Measurements from ENCODE around the gene PKNOX2.

PKNOX2 gene

DNA sequence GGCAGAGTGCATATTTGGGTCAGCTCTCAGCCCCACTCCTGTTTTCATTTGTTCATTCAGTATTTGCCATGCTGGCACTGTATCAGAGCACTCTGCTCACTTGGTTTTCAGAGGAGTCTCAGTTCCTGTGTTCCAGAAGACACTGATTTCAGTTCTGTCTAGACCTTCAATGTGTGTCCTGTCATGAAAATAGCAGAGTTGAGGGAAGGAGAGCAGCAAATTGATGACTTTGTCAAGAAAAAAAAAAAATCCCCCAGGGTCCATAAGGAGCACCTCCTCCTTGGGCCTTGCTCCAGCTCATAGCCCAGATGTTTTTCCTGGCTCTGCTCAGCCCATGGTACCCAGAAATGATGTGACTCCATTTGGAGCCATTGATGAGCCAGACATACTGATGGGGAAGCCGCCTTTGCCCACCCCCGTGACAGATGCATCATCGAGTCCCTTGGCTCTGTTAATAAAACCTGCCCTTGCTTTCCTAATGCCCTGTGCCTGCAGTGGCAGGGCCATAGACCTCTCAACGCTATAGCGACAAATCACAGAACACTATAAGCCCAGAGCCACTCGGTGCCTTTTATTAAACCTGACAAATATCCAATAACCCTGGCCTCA lies 107.0 kb downstream of the PKNOX2 start:
- no peaks in the 10 kb centered on the region for H3K79me2 ChIP-seq (ENCODE audit: control insufficient read depth, low read length)
- H3K27me3 ChIP-seq (ENCODE audit: control insufficient read depth, low read length): no peaks in the 10 kb centered on the region
- no peak for TF ChIP-seq EZH2phosphoT487 (IDR thresholded peaks at IDR 0.05; ENCODE audit: borderline replicate concordance, low read length)
- TF ChIP-seq, protein P1, sequence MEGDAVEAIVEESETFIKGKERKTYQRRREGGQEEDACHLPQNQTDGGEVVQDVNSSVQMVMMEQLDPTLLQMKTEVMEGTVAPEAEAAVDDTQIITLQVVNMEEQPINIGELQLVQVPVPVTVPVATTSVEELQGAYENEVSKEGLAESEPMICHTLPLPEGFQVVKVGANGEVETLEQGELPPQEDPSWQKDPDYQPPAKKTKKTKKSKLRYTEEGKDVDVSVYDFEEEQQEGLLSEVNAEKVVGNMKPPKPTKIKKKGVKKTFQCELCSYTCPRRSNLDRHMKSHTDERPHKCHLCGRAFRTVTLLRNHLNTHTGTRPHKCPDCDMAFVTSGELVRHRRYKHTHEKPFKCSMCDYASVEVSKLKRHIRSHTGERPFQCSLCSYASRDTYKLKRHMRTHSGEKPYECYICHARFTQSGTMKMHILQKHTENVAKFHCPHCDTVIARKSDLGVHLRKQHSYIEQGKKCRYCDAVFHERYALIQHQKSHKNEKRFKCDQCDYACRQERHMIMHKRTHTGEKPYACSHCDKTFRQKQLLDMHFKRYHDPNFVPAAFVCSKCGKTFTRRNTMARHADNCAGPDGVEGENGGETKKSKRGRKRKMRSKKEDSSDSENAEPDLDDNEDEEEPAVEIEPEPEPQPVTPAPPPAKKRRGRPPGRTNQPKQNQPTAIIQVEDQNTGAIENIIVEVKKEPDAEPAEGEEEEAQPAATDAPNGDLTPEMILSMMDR (IDR thresholded peaks at IDR 0.05; ENCODE audit: low read depth, low read length, poor library complexity, severe bottlenecking): no peak
- no peak overlapping the region for H3K4me2 ChIP-seq (ENCODE audit: low read length)
- no peaks in the 10 kb centered on the region for H3K9me3 ChIP-seq (ENCODE audit: control insufficient read depth, insufficient read depth, low read length)
- no peaks in the 10 kb centered on the region for H3F3A ChIP-seq (ENCODE audit: control insufficient read depth, insufficient read depth)
- no peaks in the 10 kb centered on the region for H3K9me2 ChIP-seq (replicated peaks; ENCODE audit: control insufficient read depth, low read length)
- no peaks in the 10 kb centered on the region for H3K4me1 ChIP-seq (ENCODE audit: control insufficient read depth, low read length)
- no peak overlapping the region for H3K4me3 ChIP-seq (ENCODE audit: low read length)
- H3K27ac ChIP-seq (ENCODE audit: low read depth, low read length): no peak overlapping the region
- no peaks in the 10 kb centered on the region for H3K36me3 ChIP-seq (ENCODE audit: control insufficient read depth, low read length)
- no peaks in the 10 kb centered on the region for H4K20me1 ChIP-seq (ENCODE audit: control insufficient read depth, insufficient read depth, low read depth, low read length)

DNA sequence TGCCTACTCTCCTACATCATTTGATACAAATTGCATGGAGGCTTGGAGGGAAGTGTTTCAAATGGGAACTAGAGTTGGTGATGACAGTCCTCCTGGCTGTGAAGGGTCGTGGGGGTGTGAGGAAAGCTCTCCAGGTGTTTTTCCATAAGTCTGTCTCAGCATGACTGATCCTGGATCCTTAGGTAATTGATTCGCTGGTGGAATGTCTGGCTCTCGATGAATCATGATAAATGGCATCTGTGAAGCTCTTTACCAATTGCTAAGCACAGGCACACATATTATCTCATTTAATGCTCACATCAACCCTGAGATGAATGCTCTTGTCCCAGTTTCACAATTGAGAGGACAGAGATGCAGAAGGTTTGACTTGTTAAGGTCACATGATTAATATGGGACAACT lies 107.5 kb downstream of the PKNOX2 start:
- H3K9me2 ChIP-seq (replicated peaks; ENCODE audit: control insufficient read depth, low read length): no peaks in the 10 kb centered on the region
- TF ChIP-seq, protein P1 (IDR thresholded peaks at IDR 0.05; ENCODE audit: low read depth, low read length, poor library complexity, severe bottlenecking): no peak
- no peak for TF ChIP-seq EZH2phosphoT487 (IDR thresholded peaks at IDR 0.05; ENCODE audit: borderline replicate concordance, low read length)
- no peaks in the 10 kb centered on the region for H3K36me3 ChIP-seq (ENCODE audit: control insufficient read depth, low read length)
- no peaks in the 10 kb centered on the region for H4K20me1 ChIP-seq (ENCODE audit: control insufficient read depth, insufficient read depth, low read depth, low read length)
- H3K27me3 ChIP-seq (ENCODE audit: control insufficient read depth, low read length): no peaks in the 10 kb centered on the region
- H3K27ac ChIP-seq (ENCODE audit: low read depth, low read length): no peak overlapping the region
- H3K9me3 ChIP-seq (ENCODE audit: control insufficient read depth, insufficient read depth, low read length): no peaks in the 10 kb centered on the region
- no peak overlapping the region for H3K4me3 ChIP-seq (ENCODE audit: low read length)
- no peaks in the 10 kb centered on the region for H3F3A ChIP-seq (ENCODE audit: control insufficient read depth, insufficient read depth)
- H3K79me2 ChIP-seq (ENCODE audit: control insufficient read depth, low read length): no peaks in the 10 kb centered on the region
- no peaks in the 10 kb centered on the region for H3K4me1 ChIP-seq (ENCODE audit: control insufficient read depth, low read length)
- H3K4me2 ChIP-seq (ENCODE audit: low read length): no peak overlapping the region

DNA sequence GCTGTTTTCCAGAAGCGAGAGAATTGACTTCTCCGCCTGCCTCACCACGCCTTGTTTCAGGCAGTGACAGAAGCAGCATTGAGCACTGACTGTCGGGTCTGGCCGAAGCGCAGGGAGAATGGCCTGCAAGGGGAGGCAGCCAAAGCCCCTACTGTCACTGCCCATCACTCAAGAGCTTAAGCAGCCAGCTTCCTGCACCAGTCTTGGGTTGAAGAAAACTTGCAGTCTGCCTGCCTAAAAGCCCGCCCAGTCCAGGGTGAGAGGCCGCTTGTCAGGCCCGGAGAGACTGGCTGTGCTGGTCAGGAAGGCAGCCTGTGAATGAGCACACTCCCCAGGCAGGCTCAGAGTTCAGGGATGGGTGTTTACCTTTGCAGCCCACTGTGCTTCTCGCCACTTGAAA lies 108.3 kb downstream of the PKNOX2 start:
- no peak overlapping the region for H3K4me2 ChIP-seq (ENCODE audit: low read length)
- H3K27ac ChIP-seq (ENCODE audit: low read depth, low read length): no peak overlapping the region
- no peaks in the 10 kb centered on the region for H3F3A ChIP-seq (ENCODE audit: control insufficient read depth, insufficient read depth)
- H3K9me3 ChIP-seq (ENCODE audit: control insufficient read depth, insufficient read depth, low read length): no peaks in the 10 kb centered on the region
- H3K36me3 ChIP-seq (ENCODE audit: control insufficient read depth, low read length): no peaks in the 10 kb centered on the region
- no peaks in the 10 kb centered on the region for H4K20me1 ChIP-seq (ENCODE audit: control insufficient read depth, insufficient read depth, low read depth, low read length)
- TF ChIP-seq EZH2phosphoT487 (IDR thresholded peaks at IDR 0.05; ENCODE audit: borderline replicate concordance, low read length): no peak
- TF ChIP-seq, protein P1 (IDR thresholded peaks at IDR 0.05; ENCODE audit: low read depth, low read length, poor library complexity, severe bottlenecking): no peak
- H3K4me3 ChIP-seq (ENCODE audit: low read length): no peak overlapping the region
- H3K9me2 ChIP-seq (replicated peaks; ENCODE audit: control insufficient read depth, low read length): no peaks in the 10 kb centered on the region
- no peaks in the 10 kb centered on the region for H3K27me3 ChIP-seq (ENCODE audit: control insufficient read depth, low read length)
- no peaks in the 10 kb centered on the region for H3K4me1 ChIP-seq (ENCODE audit: control insufficient read depth, low read length)
- no peaks in the 10 kb centered on the region for H3K79me2 ChIP-seq (ENCODE audit: control insufficient read depth, low read length)

Measured in DOHH2 (cell line).